ENCODE data around the gene ADGRV1.

DNA sequence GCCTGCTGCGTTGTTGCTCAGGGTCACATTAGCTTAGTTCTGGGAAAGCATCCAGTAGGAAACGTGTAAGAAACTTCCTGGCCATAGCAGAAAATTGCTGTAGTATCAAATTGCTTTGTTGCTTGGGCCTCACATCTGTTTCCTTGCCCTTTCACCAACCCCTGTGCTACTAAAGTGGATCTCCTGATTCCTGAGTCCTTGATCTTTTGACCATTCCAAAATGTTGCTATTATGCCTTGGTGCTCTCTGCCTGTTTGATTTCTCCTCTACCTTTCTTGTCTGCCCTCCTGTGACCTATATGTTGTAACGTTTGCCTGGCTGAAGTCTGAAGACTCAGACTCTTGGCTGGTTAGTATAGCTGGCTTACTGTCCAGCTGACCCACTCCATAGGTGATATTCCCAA is 350.5 kb downstream of the ADGRV1 start:
- TF ChIP-seq CTCF (conservative IDR thresholded peaks at IDR 0.05; ENCODE audit: low read depth, low read length) (no peak), EZH2 (IDR thresholded peaks at IDR 0.05; ENCODE audit: borderline replicate concordance, low read depth, low read length, poor library complexity, severe bottlenecking) (no peak)

Data from A673 (cell line).